Small intestine (tissue), 7 donors: Measurements from ENCODE around the gene PIGL. TPM values are rescaled to one million over a fixed set of nuclear protein-coding genes. Genes with fewer than 3 reads are reported as not detected.
"Not testable (repeated sequence)": the region's sequence is repeated elsewhere in the genome, so short reads cannot be mapped to it uniquely, and the experiment has no call there.

Experiments used
- DNase-seq, 2 donors: peaks; one replicate each; pipeline versions ENCODE4 v3.0.0 to v3.0.0-alpha.2; 2013
- FAIRE-seq: peaks from 2 replicates; lab custom pipeline; 2012; peaks lifted over from hg19 to GRCh38; lab: Jason Lieb, UNC
- H3K27ac ChIP-seq, 3 donors: one replicate each; pipeline ENCODE4 v1.5.1; 2013; ENCODE audit warnings: low read length in 2 of 3, mild to moderate bottlenecking in 2 of 3, control low read depth in 1 of 3, inconsistent platforms in 1 of 3, low read depth in 1 of 3, moderate library complexity in 1 of 3
- H3K27me3 ChIP-seq, 3 donors: one replicate each; pipeline ENCODE4 v1.6.1; 2013; ENCODE audit warnings: low read length in 3 of 3, inconsistent platforms in 1 of 3; ENCODE audit not compliant: control insufficient read depth in 3 of 3, insufficient read depth in 3 of 3
- H3K36me3 ChIP-seq, 3 donors: one replicate each; pipeline ENCODE4 v1.6.1; 2013; ENCODE audit warnings: low read length in 3 of 3, inconsistent platforms in 1 of 3, low read depth in 1 of 3, mild to moderate bottlenecking in 1 of 3, moderate library complexity in 1 of 3; ENCODE audit not compliant: control insufficient read depth in 3 of 3, insufficient read depth in 2 of 3
- H3K4me1 ChIP-seq, 3 donors: one replicate each; pipeline ENCODE4 v1.6.1; 2013; ENCODE audit warnings: low read length in 2 of 3, inconsistent platforms in 1 of 3, low read depth in 1 of 3, mild to moderate bottlenecking in 1 of 3, moderate library complexity in 1 of 3; ENCODE audit not compliant: control insufficient read depth in 3 of 3, insufficient read depth in 2 of 3
- H3K4me3 ChIP-seq, 3 donors: one replicate each; pipeline ENCODE4 v1.5.1; 2013; ENCODE audit warnings: low read length in 3 of 3, control low read depth in 1 of 3, inconsistent platforms in 1 of 3, low read depth in 1 of 3, mild to moderate bottlenecking in 1 of 3, moderate library complexity in 1 of 3
- H3K9me3 ChIP-seq, 2 donors: one replicate each; pipeline ENCODE4 v1.6.1; 2013; ENCODE audit warnings: low read depth in 1 of 2, low read length in 1 of 2; ENCODE audit not compliant: control insufficient read depth in 2 of 2, insufficient read depth in 1 of 2
- WGBS, 3 donors: extraction: QIAGEN DNeasy Blood & Tissue Kit; methylation state at CpG; one replicate each; pipeline ENCODE4 v1.1.7; 2013; 5-methylcytosine and 5-hydroxymethylcytosine counted together
- polyA plus RNA-seq, 4 donors: library from polyadenylated mRNA; stranded (reverse) in 3 of 4; unstranded in 1 of 4; fragments of 200-250 nt in 3 of 4; fragments of 120-200 nt in 1 of 4; gene quantifications; one replicate each; pipeline versions ENCODE4 v1.2.1 to v1.2.3, GENCODE V29; 2013
- donor health status: healthy with polysubstance abuse.
- donor health status: control.
- donor health status: control.
- donor health status: Bipolar disorder and iron deficiency.
- donor health status: healthy.

PIGL gene
- polyA plus RNA-seq, 4 donors: 19.0 to 43.1 (median 25.9) TPM

- H3K9me3 ChIP-seq: no peaks in the 10 kb centered on the region
- peaks cover 6 to 48% (median 7%) of the 10 kb centered on the region in 3 donors for H3K36me3 ChIP-seq
- FAIRE-seq (no peak), DNase-seq (no peak)
- H3K4me1 ChIP-seq: no peaks in the 10 kb centered on the region
- H3K27ac ChIP-seq: no peak overlapping the region
- no peak overlapping the region for H3K4me3 ChIP-seq
- no peaks in the 10 kb centered on the region for H3K27me3 ChIP-seq
- WGBS, 3 donors: 84 to 86% (median 86%) methylated on average over 3 of the region's 3 CpGs
Measured at GRCh38 chr17:16191604-16192003, 25.4 kb upstream of the PIGL start.

DNA sequence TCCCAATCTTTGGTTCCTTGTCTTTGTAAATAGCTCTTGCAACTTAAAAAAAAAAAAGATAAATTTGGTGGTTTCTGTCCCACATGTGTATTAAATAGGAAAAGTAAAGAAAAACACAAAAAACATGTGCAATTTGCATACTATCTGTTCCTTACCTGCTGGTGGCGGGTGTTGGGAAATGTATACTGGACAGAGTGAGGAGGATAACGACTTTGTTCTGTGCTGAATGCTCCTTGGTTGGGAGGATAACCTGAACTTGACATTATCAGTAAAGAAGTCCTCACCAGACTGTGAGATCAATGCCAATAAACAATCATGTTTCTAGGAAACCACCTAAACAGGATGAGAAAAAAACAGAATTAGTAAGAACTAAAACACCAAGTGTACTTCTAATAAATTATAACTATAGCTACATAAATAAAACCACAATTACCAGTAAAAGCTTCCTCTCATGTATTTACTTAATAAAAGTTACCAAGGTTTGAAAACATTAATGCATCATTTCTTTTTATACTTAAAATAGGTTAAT is 22.6 kb upstream of the PIGL start:
- peak; percentile 95 for FAIRE-seq
- not testable (repeated sequence) for H3K4me3 ChIP-seq, H3K9me3 ChIP-seq, DNase-seq, H3K27me3 ChIP-seq, H3K4me1 ChIP-seq, H3K27ac ChIP-seq
- peaks cover 6 to 43% (median 6%) of the 10 kb centered on the region in 3 donors for H3K36me3 ChIP-seq
- 66 to 68% (median 68%) methylated on average over 2 of the region's 2 CpGs for WGBS, 3 donors

DNA sequence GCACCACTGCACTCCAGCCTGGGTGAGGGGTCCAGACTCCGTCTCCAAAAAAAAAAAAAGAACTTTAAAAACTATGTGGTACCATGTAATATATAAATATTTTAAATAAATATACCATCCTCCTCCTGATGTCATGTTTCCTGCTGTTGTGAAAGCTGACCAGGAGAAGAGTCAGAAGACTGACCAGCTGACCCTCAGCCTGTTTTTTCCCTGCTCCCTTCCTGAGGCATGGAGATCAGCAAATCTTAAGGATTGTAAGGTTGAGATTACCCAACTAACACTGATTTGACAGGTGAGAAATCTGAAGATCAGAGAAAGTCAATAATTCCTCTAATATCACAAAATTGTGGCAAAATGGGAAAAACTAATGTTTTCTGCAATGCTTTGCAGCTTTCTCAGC is 19.7 kb upstream of the PIGL start:
- 91 to 100% (median 92%) methylated on average over 1 of the region's 1 CpG for WGBS, 3 donors
- Histone ChIP-seq H3K27me3 (no peaks in the 10 kb centered on the region), H3K4me1 (peaks cover 0 to 3% (median 2%) of the 10 kb centered on the region in 3 donors), H3K36me3 (peaks cover 0 to 28% (median 2%) of the 10 kb centered on the region in 3 donors), H3K9me3 (no peaks in the 10 kb centered on the region), H3K4me3 (no peak overlapping the region), H3K27ac (no peak overlapping the region)
- FAIRE-seq (no peak), DNase-seq (no peak)

DNA sequence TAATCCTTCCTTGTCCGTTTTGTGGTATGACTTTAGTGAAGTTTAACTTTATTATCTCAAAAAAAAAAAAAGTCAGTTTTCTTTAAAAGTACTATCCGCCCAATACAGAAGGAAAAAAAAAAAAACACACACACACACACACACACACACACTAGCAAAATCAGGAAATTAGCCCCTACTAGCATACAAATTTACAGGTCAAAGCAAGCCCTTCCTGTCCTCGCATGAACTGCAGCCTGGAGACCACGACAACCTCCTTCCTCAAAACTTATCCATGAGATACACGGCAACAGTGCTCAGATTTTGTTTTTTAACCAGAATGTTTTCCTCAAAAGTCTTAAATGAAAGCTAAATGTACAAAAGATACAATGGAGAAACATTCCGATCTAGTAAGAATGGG is 17.9 kb upstream of the PIGL start:
- H3K4me1 ChIP-seq: peaks cover 2 to 10% (median 5%) of the 10 kb centered on the region in 3 donors
- no peak for FAIRE-seq
- peaks cover 0 to 20% (median 2%) of the 10 kb centered on the region in 3 donors for H3K36me3 ChIP-seq
- 33 to 46% (median 44%) methylated on average over 6 of the region's 6 CpGs for WGBS, 3 donors
- H3K9me3 ChIP-seq: no peaks in the 10 kb centered on the region
- H3K27ac ChIP-seq: peak overlapping the region in 1 of 3 donors; percentile 38
- no peak overlapping the region for H3K4me3 ChIP-seq
- peak in 1 of 2 donors; percentile 8 for DNase-seq
- no peaks in the 10 kb centered on the region for H3K27me3 ChIP-seq

DNA sequence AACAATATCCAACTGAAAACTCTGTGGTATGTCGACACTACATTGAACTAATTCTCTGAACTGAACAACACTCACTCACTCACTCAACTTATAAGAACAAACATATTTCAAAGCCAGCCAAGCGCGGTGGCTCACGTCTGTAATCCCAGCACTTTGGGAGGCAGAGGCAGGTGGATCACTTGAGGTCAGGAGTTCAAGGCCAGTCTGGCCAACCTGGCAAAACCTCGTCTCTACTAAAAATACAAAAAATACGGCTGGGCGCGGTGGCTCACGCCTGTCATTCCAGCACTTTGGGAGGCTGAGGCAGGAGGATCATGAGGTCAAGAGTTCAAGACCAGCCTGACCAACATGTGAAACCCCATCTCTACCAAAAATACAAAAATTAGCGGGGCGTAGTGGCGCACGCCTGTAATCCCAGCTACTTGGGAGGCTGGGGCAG is 15.3 kb upstream of the PIGL start:
- H3K4me1 ChIP-seq: peaks cover 2 to 13% (median 5%) of the 10 kb centered on the region in 3 donors
- H3K9me3 ChIP-seq, H3K27me3 ChIP-seq, H3K4me3 ChIP-seq, FAIRE-seq, DNase-seq: not testable (repeated sequence)
- H3K27ac ChIP-seq: peak overlapping the region in 2 of 3 donors; percentile 13 to 24
- WGBS, 3 donors: 75 to 87% (median 82%) methylated on average over 13 of the region's 13 CpGs
- peaks cover 0 to 13% (median 0%) of the 10 kb centered on the region in 3 donors for H3K36me3 ChIP-seq

- H3K9me3 ChIP-seq, H3K36me3 ChIP-seq, H3K27me3 ChIP-seq, FAIRE-seq: not testable (repeated sequence)
- Histone ChIP-seq H3K4me3 (peak overlapping the region in 1 of 3 donors; percentile 4), H3K4me1 (peaks cover 2 to 13% (median 5%) of the 10 kb centered on the region in 3 donors), H3K27ac (peak overlapping the region; percentile 64 to 76 (median 66))
- WGBS, 3 donors: 18 to 39% (median 29%) methylated on average over 5 of the region's 5 CpGs
- DNase-seq: peak; percentile 40 to 62
Measured at GRCh38 chr17:16202554-16203500, 14.2 kb upstream of the PIGL start.

DNA sequence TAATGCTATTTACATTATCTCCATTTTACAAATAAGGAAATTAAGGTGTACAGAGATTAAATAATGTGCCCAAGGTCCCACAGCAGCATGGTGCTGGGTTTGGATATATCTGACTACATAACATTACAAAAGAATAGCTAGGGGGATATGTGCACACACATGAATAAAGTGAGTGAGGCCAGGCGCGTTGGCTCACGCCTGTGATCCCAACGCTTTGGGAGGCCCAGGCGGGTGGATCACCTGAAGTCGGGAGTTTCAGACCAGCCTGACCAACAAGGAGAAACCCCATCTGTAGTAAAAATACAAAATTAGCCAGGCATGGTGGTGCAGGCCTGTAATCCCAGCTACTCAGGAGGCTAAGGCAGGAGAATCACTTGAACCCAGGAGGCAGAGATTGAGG is 12.2 kb upstream of the PIGL start:
- peaks cover 2 to 13% (median 5%) of the 10 kb centered on the region in 3 donors for H3K4me1 ChIP-seq
- WGBS, 3 donors: 80 to 89% (median 88%) methylated on average over 6 of the region's 6 CpGs
- H3K9me3 ChIP-seq, H3K27ac ChIP-seq, H3K36me3 ChIP-seq, H3K4me3 ChIP-seq, FAIRE-seq, H3K27me3 ChIP-seq, DNase-seq: not testable (repeated sequence)

GRCh38 chr17:16211590-16211989 is 5.4 kb upstream of the PIGL start:
- FAIRE-seq (no peak), DNase-seq (no peak)
- Histone ChIP-seq H3K36me3 (peaks cover 0 to 3% (median 0%) of the 10 kb centered on the region in 3 donors), H3K27ac (no peak overlapping the region), H3K9me3 (no peaks in the 10 kb centered on the region), H3K4me1 (peaks cover 6 to 12% (median 6%) of the 10 kb centered on the region in 3 donors), H3K27me3 (no peaks in the 10 kb centered on the region), H3K4me3 (no peak overlapping the region)
- 64 to 69% (median 65%) methylated on average over 3 of the region's 3 CpGs for WGBS, 3 donors
